Colonic mucosa (tissue), 4 donors: ENCODE results near the gene TMEM51. TPM values are rescaled to one million over a fixed set of nuclear protein-coding genes. Genes with fewer than 3 reads are reported as not detected.

Source experiments
- DNase-seq: peaks from one replicate; pipeline ENCODE4 v3.0.0-alpha.2; 2020
- H3K27ac ChIP-seq: fragments of 200-600 bp; one replicate; pipeline ENCODE4 v1.8.0; 2021
- H3K27me3 ChIP-seq: fragments of 200-600 bp; one replicate; pipeline ENCODE4 v1.8.0; 2021
- H3K36me3 ChIP-seq: fragments of 200-600 bp; one replicate; pipeline ENCODE4 v1.8.0; 2021
- H3K4me1 ChIP-seq: fragments of 200-600 bp; one replicate; pipeline ENCODE4 v1.8.0; 2021; ENCODE audit warnings: mild to moderate bottlenecking
- H3K4me3 ChIP-seq: fragments of 200-600 bp; one replicate; pipeline ENCODE4 v1.8.0; 2021
- H3K9ac ChIP-seq, 2 donors: one replicate each; pipeline ENCODE4 v1.7.0; 2013; ENCODE audit warnings: control low read depth in 2 of 2, low read depth in 2 of 2, low read length in 2 of 2
- H3K9me3 ChIP-seq: fragments of 200-600 bp; one replicate; pipeline ENCODE4 v1.8.0; 2021
- intact Hi-C: fragments of 100-400 bp; cut with DNase I; formaldehyde crosslinking; loops from one replicate; pipeline ENCODE4 v1.14.1; 2022
- total RNA-seq, 2 donors: library from RNA; stranded (reverse); fragmentation: NEBNext Ultra II Directional in 1 of 2; extraction: Animal tissue kit (Norgen Biotek cat#: 25700) in 1 of 2; gene quantifications; one replicate each; pipeline ENCODE4 v1.2.1, GENCODE V29; 2021
- TF ChIP-seq, protein P1 (sequence below): fragments of 200-600 bp; IDR thresholded peaks from one replicate; pipeline ENCODE4 v1.8.0; 2022; ENCODE audit warnings: antibody characterized with exemption, mild to moderate bottlenecking
- donor health status: healthy.
- donor health status: DM: no; HTN: no; CAD: no.
- donor health status: DM: no; HTN: no; CAD: no.

The TMEM51 gene
- total RNA-seq, 2 donors from 2014 or later = 21.3 to 28.6 TPM

- no peak for DNase-seq
- H3K4me3 ChIP-seq = no peak overlapping the region
- no peak overlapping the region for H3K9ac ChIP-seq
- no peaks in the 10 kb centered on the region for H3K9me3 ChIP-seq
- H3K27me3 ChIP-seq = no peaks in the 10 kb centered on the region
- no peaks in the 10 kb centered on the region for H3K36me3 ChIP-seq
- TF ChIP-seq, protein P1, sequence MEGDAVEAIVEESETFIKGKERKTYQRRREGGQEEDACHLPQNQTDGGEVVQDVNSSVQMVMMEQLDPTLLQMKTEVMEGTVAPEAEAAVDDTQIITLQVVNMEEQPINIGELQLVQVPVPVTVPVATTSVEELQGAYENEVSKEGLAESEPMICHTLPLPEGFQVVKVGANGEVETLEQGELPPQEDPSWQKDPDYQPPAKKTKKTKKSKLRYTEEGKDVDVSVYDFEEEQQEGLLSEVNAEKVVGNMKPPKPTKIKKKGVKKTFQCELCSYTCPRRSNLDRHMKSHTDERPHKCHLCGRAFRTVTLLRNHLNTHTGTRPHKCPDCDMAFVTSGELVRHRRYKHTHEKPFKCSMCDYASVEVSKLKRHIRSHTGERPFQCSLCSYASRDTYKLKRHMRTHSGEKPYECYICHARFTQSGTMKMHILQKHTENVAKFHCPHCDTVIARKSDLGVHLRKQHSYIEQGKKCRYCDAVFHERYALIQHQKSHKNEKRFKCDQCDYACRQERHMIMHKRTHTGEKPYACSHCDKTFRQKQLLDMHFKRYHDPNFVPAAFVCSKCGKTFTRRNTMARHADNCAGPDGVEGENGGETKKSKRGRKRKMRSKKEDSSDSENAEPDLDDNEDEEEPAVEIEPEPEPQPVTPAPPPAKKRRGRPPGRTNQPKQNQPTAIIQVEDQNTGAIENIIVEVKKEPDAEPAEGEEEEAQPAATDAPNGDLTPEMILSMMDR = no peak
- intact Hi-C loops = no loop called here
- H3K27ac ChIP-seq = no peak overlapping the region
- H3K4me1 ChIP-seq = no peaks in the 10 kb centered on the region
These were observed 54.4 kb downstream of the TMEM51 start for GRCh38 chr1:15207829-15208429.

DNA sequence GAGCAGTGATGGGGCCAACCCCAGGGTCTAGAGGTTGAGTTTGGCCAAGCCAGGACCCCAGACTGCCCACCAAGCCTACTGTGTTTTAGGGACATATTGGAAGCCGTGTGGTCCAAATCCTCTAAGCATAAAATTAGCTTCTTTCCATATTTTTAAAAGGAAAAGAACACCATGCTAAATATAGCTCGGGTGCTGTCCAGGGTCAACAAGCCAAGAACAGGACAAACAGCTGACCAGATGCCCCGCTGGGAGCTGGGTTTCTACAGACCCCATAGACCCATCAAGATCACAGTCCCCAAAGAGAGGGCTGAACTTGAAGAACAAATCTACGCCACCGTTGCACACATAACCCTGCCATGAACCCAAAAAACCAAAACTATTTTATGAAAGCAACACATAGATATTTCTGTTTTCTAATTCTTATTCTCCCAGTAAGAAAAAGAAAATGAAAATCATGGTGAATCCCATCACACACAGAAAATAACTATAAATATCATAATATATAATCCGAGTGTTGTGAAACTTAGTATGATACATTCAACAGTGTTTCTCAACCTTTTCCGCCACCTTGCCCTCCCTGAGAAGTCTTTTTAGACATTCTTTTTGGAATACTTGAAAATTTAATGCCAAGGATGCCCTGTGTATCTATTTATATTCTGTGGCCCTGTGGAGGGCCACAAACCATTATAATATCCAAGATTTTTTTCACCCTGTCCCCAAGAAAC lies 57.3 kb downstream of the TMEM51 start:
- Histone ChIP-seq H3K9ac (no peak overlapping the region), H3K4me3 (no peak overlapping the region), H3K36me3 (no peaks in the 10 kb centered on the region), H3K9me3 (no peaks in the 10 kb centered on the region), H3K27ac (no peak overlapping the region), H3K27me3 (no peaks in the 10 kb centered on the region), H3K4me1 (peaks cover 4% of the 10 kb centered on the region)
- TF ChIP-seq, protein P1 = no peak
- intact Hi-C loops = no loop called here
- no peak for DNase-seq

DNA sequence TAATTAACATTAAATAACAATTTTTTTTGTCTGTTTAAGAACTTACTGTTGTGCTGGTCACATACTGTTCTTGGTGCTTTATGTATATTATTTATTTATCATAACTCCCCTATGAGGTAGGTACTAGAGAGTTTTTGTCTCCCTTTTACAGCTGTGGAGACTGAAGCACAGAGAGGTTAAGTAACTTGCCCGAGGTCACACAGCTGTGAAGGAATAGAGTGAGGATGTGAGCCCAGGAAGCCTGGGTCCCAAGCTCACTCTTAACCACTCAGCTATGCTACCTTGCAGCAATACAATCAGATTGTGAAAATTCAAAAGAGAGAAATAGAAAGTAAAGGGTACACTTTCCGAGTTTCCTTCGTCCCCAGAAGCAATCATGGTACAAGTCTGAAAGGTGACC lies 57.9 kb downstream of the TMEM51 start:
- Histone ChIP-seq H3K4me1 (peaks cover 4% of the 10 kb centered on the region), H3K27ac (no peak overlapping the region), H3K36me3 (no peaks in the 10 kb centered on the region), H3K27me3 (no peaks in the 10 kb centered on the region), H3K9me3 (no peaks in the 10 kb centered on the region), H3K9ac (no peak overlapping the region), H3K4me3 (no peak overlapping the region)
- TF ChIP-seq, protein P1 = no peak
- intact Hi-C loops = no loop called here
- DNase-seq = no peak

- Histone ChIP-seq H3K27me3 (no peaks in the 10 kb centered on the region), H3K9me3 (no peaks in the 10 kb centered on the region), H3K36me3 (no peaks in the 10 kb centered on the region), H3K27ac (no peak overlapping the region), H3K4me1 (peaks cover 4% of the 10 kb centered on the region), H3K4me3 (no peak overlapping the region), H3K9ac (no peak overlapping the region)
- TF ChIP-seq, protein P1 = no peak
- no peak for DNase-seq
- intact Hi-C loops = no loop called here
These were observed 58.8 kb downstream of the TMEM51 start for GRCh38 chr1:15212216-15212953.

- intact Hi-C loops = no loop called here
These were observed 59.4 kb downstream of the TMEM51 start for GRCh38 chr1:15212954-15213291.

More at GRCh38 chr1:15212954-15213291, 59.4 kb downstream of the TMEM51 start:
- Histone ChIP-seq H3K4me3 (no peak overlapping the region), H3K4me1 (peaks cover 4% of the 10 kb centered on the region), H3K9ac (no peak overlapping the region), H3K27me3 (no peaks in the 10 kb centered on the region), H3K9me3 (no peaks in the 10 kb centered on the region), H3K27ac (no peak overlapping the region), H3K36me3 (no peaks in the 10 kb centered on the region)
- TF ChIP-seq, protein P1 = no peak
- DNase-seq = no peak
